ENCODE data around the gene RAD51B.

RAD51B gene

DNA sequence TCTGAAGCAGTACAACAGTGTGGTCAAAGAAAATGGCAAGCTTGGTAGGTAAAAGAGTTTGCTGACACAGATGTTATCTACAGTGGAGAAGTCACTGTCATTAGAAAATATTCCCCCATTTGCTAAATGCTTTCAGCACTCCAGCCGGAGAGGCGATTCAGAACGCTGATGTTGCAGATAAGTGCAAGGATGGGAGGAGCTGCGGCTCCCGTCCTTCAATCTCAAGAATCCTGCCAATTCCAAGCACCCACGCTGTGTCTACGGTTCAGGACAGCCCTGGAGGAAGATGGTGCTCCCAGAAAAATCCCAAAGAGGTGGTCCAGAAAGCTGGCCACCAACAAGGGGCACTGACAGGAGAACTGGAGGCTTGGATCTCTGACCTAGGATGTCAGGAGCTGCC is 894.2 kb downstream of the RAD51B start:
- TF ChIP-seq PAX5 (IDR thresholded peaks at IDR 0.05; ENCODE audit: insufficient read depth, low read length, severe bottlenecking) (no peak), TAF1 (IDR thresholded peaks at IDR 0.05; ENCODE audit: low read depth, low read length) (no peak)
- FAIRE-seq: no peak
- DNase-seq (ENCODE audit: insufficient read length, low spot score): no peak

DNA sequence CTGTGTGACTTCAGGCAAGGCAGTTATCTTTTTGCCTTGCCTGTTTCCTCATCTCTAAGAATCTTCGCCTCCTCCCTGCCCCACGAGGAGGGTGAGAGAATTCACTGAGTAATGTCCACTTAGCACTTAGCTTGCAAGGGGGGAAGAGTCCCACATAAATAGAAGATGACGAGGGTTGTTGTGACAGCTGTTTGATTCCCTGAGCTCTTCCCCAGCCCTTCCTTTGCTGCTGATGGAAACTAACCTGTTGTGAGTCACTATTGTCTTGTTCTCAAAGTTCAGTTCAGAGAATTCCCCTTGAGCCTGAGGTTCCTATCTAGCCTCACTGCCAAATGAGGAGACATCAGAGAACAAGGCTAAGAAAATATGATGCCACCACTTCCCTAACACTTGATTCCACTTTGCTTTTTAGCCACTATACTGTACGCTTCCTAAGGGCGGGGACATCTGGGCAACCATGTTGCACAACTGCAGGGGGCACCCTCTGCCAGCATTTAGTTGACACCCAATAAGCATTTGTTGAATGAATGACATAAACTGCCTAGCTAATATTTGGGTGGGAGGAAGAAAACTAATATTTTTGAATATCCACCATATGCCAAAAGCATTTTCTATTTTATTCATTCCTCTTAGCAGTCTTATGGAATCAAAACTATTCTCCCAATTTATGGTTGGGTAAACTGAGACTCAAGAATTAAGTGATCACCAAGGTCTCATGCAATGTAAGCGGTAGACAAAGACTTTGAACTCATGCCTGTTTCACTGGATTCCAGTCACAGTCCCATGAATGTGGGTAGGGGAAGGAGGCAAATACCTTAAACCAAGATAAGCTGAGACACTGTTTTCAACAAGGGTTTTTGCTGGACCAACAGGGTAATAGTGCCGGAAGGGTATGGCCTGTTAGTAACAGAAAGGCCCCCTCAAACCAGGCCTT is 895.7 kb downstream of the RAD51B start:
- no peak for DNase-seq (ENCODE audit: insufficient read length, low spot score)
- no peak for FAIRE-seq

DNA sequence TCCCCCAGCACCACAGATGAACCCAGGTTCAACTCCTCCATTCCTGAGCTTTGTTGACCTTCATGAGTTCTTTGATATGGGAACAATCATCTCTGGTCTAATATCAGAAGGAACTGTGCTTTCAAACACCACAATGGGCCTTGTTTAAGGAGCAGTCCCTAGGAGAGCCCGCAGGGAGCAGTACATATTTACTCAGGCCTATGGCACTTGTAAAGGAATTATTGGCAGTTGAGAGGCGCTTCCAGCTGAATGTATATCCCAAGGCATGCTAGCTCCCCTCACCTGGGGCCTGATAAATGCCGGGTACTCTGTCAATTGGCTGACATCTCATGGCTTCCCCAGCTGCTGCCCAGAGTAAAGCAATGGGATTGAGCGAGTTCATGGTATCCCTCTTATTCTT is 897.1 kb downstream of the RAD51B start:
- TF ChIP-seq SPI1 (IDR thresholded peaks at IDR 0.05; ENCODE audit: low read depth, low read length): no peak
- no peak for TF ChIP-seq TAF1 (IDR thresholded peaks at IDR 0.05; ENCODE audit: low read depth, low read length)
- no peak for TF ChIP-seq PAX5 (IDR thresholded peaks at IDR 0.05; ENCODE audit: insufficient read depth, low read length, severe bottlenecking)
- no peak for TF ChIP-seq POLR2A (IDR thresholded peaks at IDR 0.05; ENCODE audit: low read depth, low read length)
- no peak for TF ChIP-seq POU2F2 (IDR thresholded peaks at IDR 0.05; ENCODE audit: low read depth, low read length)
- TF ChIP-seq POLR2AphosphoS5 (IDR thresholded peaks at IDR 0.05; ENCODE audit: low read depth, low read length): no peak
- FAIRE-seq: no peak
- no peak for DNase-seq (ENCODE audit: insufficient read length, low spot score)

More for the DNA sequence above, 895.7 kb downstream of the RAD51B start:
- TF ChIP-seq TAF1 (IDR thresholded peaks at IDR 0.05; ENCODE audit: low read depth, low read length): no peak
- no peak for TF ChIP-seq SPI1 (IDR thresholded peaks at IDR 0.05; ENCODE audit: low read depth, low read length)
- no peak for TF ChIP-seq POLR2A (IDR thresholded peaks at IDR 0.05; ENCODE audit: low read depth, low read length)
- no peak for TF ChIP-seq POLR2AphosphoS5 (IDR thresholded peaks at IDR 0.05; ENCODE audit: low read depth, low read length)
- no peak for TF ChIP-seq POU2F2 (IDR thresholded peaks at IDR 0.05; ENCODE audit: low read depth, low read length)
- no peak for TF ChIP-seq PAX5 (IDR thresholded peaks at IDR 0.05; ENCODE audit: insufficient read depth, low read length, severe bottlenecking)

DNA sequence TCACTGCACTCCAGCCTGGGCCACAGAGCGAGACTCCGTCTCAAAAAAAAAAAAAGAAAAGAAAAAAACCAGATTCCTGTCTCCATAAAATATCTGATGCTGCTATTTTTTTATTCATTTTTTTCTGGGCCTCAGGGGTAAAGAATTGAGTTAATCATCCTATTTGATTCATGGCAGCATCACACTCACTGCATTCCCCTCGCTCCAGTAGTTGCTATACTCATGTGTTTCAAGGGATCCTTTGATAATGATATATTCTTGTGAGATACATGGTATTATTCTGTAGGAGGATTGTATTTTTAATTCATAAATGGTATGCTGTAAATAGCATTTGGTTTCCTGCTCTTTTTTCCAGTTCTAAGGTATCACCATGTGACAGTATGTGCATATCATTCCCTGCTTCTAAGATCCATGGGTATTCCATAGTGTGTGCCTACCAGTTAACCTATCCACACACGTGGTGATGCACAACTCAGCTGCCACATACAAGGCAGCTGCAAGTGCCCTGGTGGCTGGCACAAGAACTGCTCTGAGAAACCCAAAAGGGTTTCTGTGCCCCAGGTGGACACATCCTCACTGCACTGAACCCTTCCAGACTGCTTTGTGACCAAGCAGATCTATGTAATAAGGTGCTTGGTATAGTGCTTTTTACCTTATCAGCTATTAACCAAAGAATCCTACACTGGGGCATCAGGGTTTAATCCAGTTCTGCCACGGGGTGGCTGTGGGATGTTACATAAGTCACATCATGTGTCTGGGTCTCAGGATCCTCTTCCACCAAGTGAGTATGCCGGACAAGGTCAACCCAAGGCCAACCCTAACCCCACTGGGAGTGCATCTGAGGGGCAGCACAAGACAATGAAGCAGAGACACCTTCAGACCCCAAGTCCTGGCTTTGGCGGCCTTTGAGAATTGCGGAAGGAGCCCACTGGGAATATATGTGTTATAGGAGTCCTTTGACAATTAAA is 898.7 kb downstream of the RAD51B start:
- DNase-seq (ENCODE audit: insufficient read length, low spot score) (no peak), FAIRE-seq (no peak)
- TF ChIP-seq POLR2AphosphoS5 (IDR thresholded peaks at IDR 0.05; ENCODE audit: low read depth, low read length) (no peak), POU2F2 (IDR thresholded peaks at IDR 0.05; ENCODE audit: low read depth, low read length) (no peak), POLR2A (IDR thresholded peaks at IDR 0.05; ENCODE audit: low read depth, low read length) (no peak)

DNA sequence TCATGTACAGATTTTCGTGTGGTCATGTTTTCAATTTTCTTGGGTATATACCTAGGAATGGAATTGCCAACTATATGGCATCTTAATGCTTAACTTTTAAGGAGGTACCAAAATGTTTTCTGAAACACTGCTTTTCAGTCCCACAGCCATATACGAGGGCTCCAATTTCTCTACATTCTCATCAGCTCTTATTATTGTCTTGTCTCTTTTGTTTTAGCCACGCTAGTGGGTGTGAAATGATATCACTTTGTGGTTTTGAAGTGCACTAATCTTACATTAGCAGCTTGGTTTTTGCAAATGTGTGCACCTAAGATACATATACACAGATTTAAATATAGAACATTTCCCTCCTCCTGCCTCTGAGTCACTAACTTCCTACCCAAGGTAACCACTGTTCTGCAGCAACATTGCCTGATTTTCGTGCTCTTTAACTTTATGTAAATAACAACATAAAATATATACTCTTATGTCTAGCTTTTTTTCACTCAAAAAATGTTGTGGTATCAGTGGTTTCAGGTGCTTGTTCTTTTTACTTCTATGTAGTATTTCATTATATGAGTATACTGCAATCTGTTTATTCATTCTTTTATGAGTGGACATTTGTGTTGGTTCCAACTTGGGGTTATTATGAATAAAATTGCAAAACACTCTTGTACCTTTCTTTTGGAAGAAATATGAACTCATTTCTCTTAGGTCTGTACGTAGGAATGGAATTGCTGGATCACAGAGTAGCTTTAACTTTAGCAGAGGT is 900.2 kb downstream of the RAD51B start:
- TF ChIP-seq SPI1 (IDR thresholded peaks at IDR 0.05; ENCODE audit: low read depth, low read length): no peak
- TF ChIP-seq PAX5 (IDR thresholded peaks at IDR 0.05; ENCODE audit: insufficient read depth, low read length, severe bottlenecking): no peak
- no peak for TF ChIP-seq TAF1 (IDR thresholded peaks at IDR 0.05; ENCODE audit: low read depth, low read length)
- TF ChIP-seq POLR2A (IDR thresholded peaks at IDR 0.05; ENCODE audit: low read depth, low read length): no peak
- no peak for TF ChIP-seq POLR2AphosphoS5 (IDR thresholded peaks at IDR 0.05; ENCODE audit: low read depth, low read length)
- no peak for TF ChIP-seq POU2F2 (IDR thresholded peaks at IDR 0.05; ENCODE audit: low read depth, low read length)
- FAIRE-seq: no peak
- DNase-seq (ENCODE audit: insufficient read length, low spot score): no peak

DNA sequence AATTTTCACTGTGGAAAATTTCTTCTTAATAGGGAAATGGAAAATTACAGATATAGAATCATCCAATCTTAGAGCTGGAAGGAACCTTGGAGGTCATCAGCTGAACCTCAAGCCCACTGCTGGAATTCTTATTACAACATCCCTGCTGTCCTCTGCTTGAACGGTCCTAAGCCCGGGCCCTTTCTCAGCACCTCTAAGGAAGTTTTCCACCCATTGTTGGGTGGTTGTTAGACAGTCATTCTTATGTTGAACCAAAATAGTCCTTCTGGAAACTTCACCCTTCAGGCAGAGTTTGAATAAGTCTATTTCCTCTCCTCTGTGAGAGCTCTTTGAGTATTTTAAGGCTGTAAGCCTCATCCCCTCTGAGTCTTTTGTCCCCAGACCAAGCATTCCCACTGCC is 902.6 kb downstream of the RAD51B start:
- no peak for TF ChIP-seq SPI1 (IDR thresholded peaks at IDR 0.05; ENCODE audit: low read depth, low read length)
- no peak for TF ChIP-seq TAF1 (IDR thresholded peaks at IDR 0.05; ENCODE audit: low read depth, low read length)
- no peak for TF ChIP-seq PAX5 (IDR thresholded peaks at IDR 0.05; ENCODE audit: insufficient read depth, low read length, severe bottlenecking)
- TF ChIP-seq POLR2A (IDR thresholded peaks at IDR 0.05; ENCODE audit: low read depth, low read length): no peak
- no peak for TF ChIP-seq POLR2AphosphoS5 (IDR thresholded peaks at IDR 0.05; ENCODE audit: low read depth, low read length)
- TF ChIP-seq POU2F2 (IDR thresholded peaks at IDR 0.05; ENCODE audit: low read depth, low read length): no peak
- no peak for FAIRE-seq
- DNase-seq (ENCODE audit: insufficient read length, low spot score): no peak

DNA sequence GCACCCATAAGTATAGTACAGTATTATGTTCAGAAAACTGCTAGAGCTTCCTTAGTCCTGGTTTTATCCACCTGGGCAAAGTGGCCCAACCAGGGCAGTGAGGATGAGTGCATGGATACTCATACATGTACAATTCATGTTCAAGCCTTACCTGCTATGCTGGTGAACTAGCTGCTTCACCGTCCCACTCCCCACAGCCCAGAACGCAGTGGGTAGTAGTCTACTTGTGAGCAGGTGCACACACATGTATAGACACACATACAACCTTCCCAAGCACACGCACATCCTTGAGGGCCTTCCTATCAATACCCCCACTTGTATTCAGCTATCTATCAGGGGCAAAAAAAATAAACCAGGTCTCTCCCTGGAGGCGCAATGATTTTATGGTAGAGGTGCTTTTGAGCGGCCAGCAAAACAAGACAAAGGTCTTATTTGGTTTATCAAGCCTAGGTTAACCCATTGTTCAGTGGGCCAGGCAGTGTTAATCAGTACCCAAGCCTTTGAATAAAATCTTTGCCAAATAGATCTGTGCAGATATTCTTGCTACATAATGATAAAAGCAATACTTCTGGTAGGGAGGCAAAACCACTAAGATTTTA is 903.5 kb downstream of the RAD51B start:
- DNase-seq (ENCODE audit: insufficient read length, low spot score): no peak
- TF ChIP-seq SPI1 (IDR thresholded peaks at IDR 0.05; ENCODE audit: low read depth, low read length) (no peak), POLR2A (IDR thresholded peaks at IDR 0.05; ENCODE audit: low read depth, low read length) (no peak), POLR2AphosphoS5 (IDR thresholded peaks at IDR 0.05; ENCODE audit: low read depth, low read length) (no peak), PAX5 (IDR thresholded peaks at IDR 0.05; ENCODE audit: insufficient read depth, low read length, severe bottlenecking) (no peak), POU2F2 (IDR thresholded peaks at IDR 0.05; ENCODE audit: low read depth, low read length) (no peak), TAF1 (IDR thresholded peaks at IDR 0.05; ENCODE audit: low read depth, low read length) (no peak)
- FAIRE-seq: no peak

DNA sequence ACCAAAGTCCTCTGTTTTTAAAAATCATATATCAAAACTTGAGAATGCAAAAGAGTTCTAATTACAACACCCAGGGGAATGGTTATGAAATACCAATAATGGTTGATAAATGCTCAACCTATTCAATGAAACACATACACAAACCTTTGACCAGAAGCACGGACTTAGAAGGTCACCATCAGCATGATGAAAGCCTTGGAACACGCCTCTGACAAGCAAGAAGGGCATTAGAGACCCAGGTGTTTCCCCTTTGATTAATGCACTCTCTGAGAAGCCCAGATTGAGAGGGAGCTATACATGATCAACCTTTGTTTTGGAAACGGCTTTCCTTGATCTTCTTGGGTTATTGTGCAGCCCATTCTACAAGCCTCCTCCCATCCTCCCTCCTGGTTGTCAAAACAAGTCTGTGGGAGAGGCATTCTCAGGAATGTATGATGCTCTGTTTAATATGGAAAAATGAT is 904.3 kb downstream of the RAD51B start:
- DNase-seq (ENCODE audit: insufficient read length, low spot score) (no peak), FAIRE-seq (no peak)
- TF ChIP-seq TAF1 (IDR thresholded peaks at IDR 0.05; ENCODE audit: low read depth, low read length): no peak

DNA sequence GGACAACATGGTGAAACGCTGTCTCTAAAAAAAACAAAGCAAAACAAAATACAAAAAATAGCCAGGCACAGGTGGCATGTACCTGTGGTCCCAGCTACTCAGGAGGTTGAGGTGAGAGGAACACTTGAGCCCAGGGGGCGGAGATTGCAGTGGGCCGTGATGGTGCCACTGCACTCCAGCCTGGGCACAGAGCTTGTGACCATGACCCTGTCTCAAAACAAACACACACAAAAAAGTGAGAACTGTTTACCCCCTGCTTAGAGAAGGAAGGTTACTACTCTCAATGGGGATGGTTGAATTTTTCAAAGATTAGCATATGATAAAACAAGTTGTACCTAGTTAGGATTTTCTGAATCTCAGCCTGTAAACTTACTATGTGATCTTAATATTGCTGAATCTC is 905.3 kb downstream of the RAD51B start:
- TF ChIP-seq POU2F2 (IDR thresholded peaks at IDR 0.05; ENCODE audit: low read depth, low read length): no peak
- no peak for TF ChIP-seq TAF1 (IDR thresholded peaks at IDR 0.05; ENCODE audit: low read depth, low read length)
- no peak for TF ChIP-seq PAX5 (IDR thresholded peaks at IDR 0.05; ENCODE audit: insufficient read depth, low read length, severe bottlenecking)
- DNase-seq (ENCODE audit: insufficient read length, low spot score) (no peak), FAIRE-seq (no peak)

Measured in GM12891 (cell line).